BLaER1 treated with 17β-estradiol and CSF1 and Interleukin-3, amounts not matched to agents 10 nM and 100 nM (cell line): ENCODE results near the gene TDP1.

ENCODE experiments used
- H3K27ac ChIP-seq, 11 experiments: shearing (Covaris generic); formaldehyde crosslinking; 2 replicates each; pipeline ENCODE4 v1.8.1; 2022
- H3K27me3 ChIP-seq, 11 experiments: shearing (Covaris generic); formaldehyde crosslinking; 2 replicates each; pipeline ENCODE4 v1.8.1; 2022
- H3K36me3 ChIP-seq, 11 experiments: shearing (Covaris generic); formaldehyde crosslinking; 2 replicates each; pipeline ENCODE4 v1.8.1; 2022
- H3K4me1 ChIP-seq, 10 experiments: shearing (Covaris generic); formaldehyde crosslinking; 2 replicates each; pipeline ENCODE4 v1.8.1; 2022
- H3K4me2 ChIP-seq, 11 experiments: shearing (Covaris generic); formaldehyde crosslinking; 2 replicates each; pipeline ENCODE4 v1.8.1; 2022
- H3K4me3 ChIP-seq, 10 experiments: shearing (Covaris generic); formaldehyde crosslinking; 2 replicates each; pipeline ENCODE4 v1.8.1; 2022
- H3K9ac ChIP-seq, 11 experiments: shearing (Covaris generic); formaldehyde crosslinking; 2 replicates each; pipeline ENCODE4 v1.8.1; 2022
- H3K9me3 ChIP-seq, 11 experiments: shearing (Covaris generic); formaldehyde crosslinking; replicated peaks in 1 of 11; 2 replicates each; pipeline ENCODE4 v1.8.1; 2022
- H4K20me1 ChIP-seq, 11 experiments: shearing (Covaris generic); formaldehyde crosslinking; 2 replicates each; pipeline ENCODE4 v1.8.1; 2022
- Cebpa-rat ChIP-seq, 11 experiments: shearing (Covaris generic); IDR thresholded peaks; 2 replicates each; pipeline ENCODE4 v1.8.1; 2022

Gene TDP1

DNA sequence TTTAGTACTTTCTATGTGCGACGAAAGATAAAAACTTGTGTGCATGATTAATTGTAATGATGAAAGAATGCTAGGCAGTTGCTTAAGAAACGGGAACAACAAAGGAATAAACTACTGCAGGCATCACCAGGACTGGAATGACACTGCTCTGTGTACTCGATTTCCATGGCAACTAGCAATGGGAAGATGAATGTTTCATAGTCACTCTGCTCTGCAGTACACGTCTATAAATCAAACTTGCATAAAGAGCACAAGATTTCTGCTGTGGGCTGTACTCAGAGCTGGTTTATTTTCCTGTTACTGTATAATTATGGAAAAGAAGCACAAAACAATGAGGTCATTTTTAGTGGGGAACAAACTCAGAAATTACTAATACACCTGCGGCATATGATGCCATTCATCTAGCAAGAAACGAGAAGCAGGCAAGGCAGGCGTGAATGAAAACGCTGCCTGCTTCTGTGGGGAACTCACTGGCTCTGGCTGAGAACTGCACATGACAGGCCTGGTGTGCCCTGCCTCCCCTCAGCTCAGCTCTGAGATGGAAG is 43.0 kb upstream of the TDP1 start:
- Histone ChIP-seq H3K9ac (no peak overlapping the region; a peak in 1 of 22 replicates), H3K4me1 (peaks cover 0 to 12% (median 0%) of the 10 kb centered on the region in 10 experiments; a peak in 4 of 20 replicates), H4K20me1 (no peaks in the 10 kb centered on the region), H3K36me3 (no peaks in the 10 kb centered on the region), H3K4me3 (no peak overlapping the region), H3K27ac (peak overlapping the region in 2 of 11 experiments; percentile 23 to 61; a peak in 3 of 22 replicates), H3K27me3 (no peaks in the 10 kb centered on the region), H3K9me3 (no peaks in the 10 kb centered on the region), H3K4me2 (no peak overlapping the region)
- no peak; a peak in 1 of 22 replicates for TF ChIP-seq Cebpa-rat (IDR thresholded peaks at IDR 0.05)

DNA sequence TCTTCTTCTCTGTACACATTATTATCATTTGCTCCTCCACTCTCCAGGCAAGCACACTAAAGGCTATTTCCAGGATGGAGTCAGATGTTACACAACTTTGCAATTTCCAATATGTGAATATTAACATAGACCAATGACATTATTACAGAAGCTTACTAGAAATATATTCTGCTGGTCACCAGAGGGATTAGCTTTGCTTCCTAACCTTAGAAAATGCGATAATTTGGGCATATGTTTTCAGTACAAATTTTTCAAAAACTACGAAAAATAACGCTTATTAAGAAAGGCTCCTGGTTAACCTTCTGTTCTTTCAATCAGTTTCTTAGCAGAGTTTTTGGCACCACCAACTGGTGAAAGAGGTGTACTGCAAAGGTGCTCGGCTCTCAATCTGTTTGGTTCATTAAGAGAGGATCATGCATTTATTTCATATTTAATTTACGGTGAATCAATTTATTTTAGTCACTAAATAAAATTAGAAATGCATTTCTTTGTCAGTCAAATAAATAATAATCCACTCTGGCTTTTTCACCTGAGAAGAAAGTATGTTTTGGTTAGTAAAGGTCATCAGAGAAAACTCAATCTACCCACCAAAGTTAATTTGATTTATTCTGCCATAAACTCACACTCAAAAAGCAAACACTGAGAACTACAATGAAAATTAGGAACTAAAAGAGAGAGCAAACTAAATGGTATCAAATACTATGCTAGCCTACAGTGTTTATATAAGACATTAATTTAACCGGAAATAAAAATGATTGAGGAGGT is 40.4 kb upstream of the TDP1 start:
- Histone ChIP-seq H3K9ac (no peak overlapping the region), H3K9me3 (no peaks in the 10 kb centered on the region), H3K27ac (no peak overlapping the region), H3K27me3 (no peaks in the 10 kb centered on the region), H3K4me3 (no peak overlapping the region), H3K4me2 (peak overlapping the region in 2 of 11 experiments; percentile 10 to 39; a peak in 2 of 22 replicates), H3K4me1 (peaks cover 0 to 7% (median 0%) of the 10 kb centered on the region in 10 experiments; a peak in 3 of 20 replicates), H3K36me3 (no peaks in the 10 kb centered on the region), H4K20me1 (no peaks in the 10 kb centered on the region)
- TF ChIP-seq Cebpa-rat (IDR thresholded peaks at IDR 0.05): no peak

DNA sequence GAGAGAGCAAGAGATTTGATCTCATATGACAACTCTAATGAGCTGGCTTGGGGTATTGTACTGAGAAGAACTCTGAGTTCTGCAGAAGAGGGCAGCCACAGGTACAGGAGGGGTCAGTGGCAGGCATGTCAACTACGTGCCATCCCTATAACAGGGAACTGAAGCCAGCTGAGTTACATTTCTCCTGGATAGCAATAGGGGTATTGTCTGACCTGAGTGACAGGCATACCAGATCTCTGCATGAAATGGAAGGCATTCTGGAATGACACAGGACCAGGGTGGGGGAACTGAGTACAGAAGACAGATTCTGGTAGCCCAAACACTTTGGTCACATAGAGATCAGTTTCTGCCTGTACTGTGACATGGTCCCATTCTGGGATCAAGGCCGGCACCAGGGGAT is 37.0 kb upstream of the TDP1 start:
- Histone ChIP-seq H3K9me3 (no peaks in the 10 kb centered on the region), H3K4me3 (no peak overlapping the region), H3K4me2 (no peak overlapping the region), H3K36me3 (no peaks in the 10 kb centered on the region; a peak in 1 of 22 replicates), H3K27ac (no peak overlapping the region), H4K20me1 (no peaks in the 10 kb centered on the region), H3K4me1 (0 out of 20 replicates have a peak, but pooled peaks cover 0 to 6% (median 0%) of the 10 kb centered on the region in 10 experiments), H3K9ac (no peak overlapping the region), H3K27me3 (no peaks in the 10 kb centered on the region)
- no peak for TF ChIP-seq Cebpa-rat (IDR thresholded peaks at IDR 0.05)

DNA sequence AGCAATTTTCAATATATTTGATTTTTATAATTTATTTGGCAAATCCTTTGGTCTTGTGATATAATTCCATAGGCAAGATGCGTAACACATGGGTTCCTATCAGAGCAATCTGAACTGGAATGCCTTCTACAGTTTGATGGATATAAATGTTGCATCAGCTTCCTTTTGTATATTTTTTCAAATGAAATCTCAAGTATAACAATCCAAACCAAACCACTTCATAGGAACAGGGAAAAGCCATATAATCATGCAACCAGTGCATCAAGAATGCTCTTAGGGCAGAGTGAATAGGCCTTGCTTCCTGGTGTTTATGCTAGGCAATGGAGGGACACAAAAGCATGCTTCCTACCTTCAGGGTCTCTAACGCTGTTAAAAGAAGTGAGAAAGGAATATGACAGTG is 35.7 kb upstream of the TDP1 start:
- Histone ChIP-seq H4K20me1 (no peaks in the 10 kb centered on the region), H3K9me3 (no peaks in the 10 kb centered on the region), H3K4me2 (no peak overlapping the region), H3K27me3 (no peaks in the 10 kb centered on the region), H3K9ac (no peak overlapping the region), H3K27ac (no peak overlapping the region), H3K4me1 (0 out of 20 replicates have a peak, but pooled peaks cover 0 to 6% (median 0%) of the 10 kb centered on the region in 10 experiments), H3K36me3 (peaks cover 0 to 5% (median 0%) of the 10 kb centered on the region in 11 experiments; a peak in 3 of 22 replicates), H3K4me3 (no peak overlapping the region)
- TF ChIP-seq Cebpa-rat (IDR thresholded peaks at IDR 0.05): no peak

DNA sequence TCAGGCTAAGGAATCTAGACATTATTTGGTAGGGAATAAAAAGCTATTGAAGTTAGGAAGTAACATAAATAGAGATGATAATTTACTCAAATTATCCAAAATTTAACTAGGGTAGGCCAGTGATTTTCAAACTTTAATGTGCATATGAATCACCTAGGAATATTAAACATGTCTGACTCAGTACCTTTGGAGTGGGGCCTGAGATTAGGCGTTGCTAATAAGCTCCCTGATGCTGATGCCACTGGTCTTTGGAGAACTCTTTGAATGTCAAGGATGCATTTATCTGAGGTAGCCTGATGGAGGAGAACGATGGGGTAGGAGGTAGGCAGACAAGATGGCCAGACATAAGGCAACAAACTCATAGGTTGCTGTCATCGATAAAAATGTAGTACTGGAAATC is 34.4 kb upstream of the TDP1 start:
- no peak overlapping the region for H3K4me3 ChIP-seq
- no peak overlapping the region for H3K4me2 ChIP-seq
- H3K27me3 ChIP-seq: no peaks in the 10 kb centered on the region
- H3K4me1 ChIP-seq: 0 out of 20 replicates have a peak, but pooled peaks cover 0 to 6% (median 0%) of the 10 kb centered on the region in 10 experiments
- no peaks in the 10 kb centered on the region for H4K20me1 ChIP-seq
- TF ChIP-seq Cebpa-rat (IDR thresholded peaks at IDR 0.05): no peak
- no peak overlapping the region for H3K9ac ChIP-seq
- H3K36me3 ChIP-seq: peaks cover 0 to 5% (median 0%) of the 10 kb centered on the region in 11 experiments; a peak in 3 of 22 replicates
- no peak overlapping the region for H3K27ac ChIP-seq
- H3K9me3 ChIP-seq: no peaks in the 10 kb centered on the region

DNA sequence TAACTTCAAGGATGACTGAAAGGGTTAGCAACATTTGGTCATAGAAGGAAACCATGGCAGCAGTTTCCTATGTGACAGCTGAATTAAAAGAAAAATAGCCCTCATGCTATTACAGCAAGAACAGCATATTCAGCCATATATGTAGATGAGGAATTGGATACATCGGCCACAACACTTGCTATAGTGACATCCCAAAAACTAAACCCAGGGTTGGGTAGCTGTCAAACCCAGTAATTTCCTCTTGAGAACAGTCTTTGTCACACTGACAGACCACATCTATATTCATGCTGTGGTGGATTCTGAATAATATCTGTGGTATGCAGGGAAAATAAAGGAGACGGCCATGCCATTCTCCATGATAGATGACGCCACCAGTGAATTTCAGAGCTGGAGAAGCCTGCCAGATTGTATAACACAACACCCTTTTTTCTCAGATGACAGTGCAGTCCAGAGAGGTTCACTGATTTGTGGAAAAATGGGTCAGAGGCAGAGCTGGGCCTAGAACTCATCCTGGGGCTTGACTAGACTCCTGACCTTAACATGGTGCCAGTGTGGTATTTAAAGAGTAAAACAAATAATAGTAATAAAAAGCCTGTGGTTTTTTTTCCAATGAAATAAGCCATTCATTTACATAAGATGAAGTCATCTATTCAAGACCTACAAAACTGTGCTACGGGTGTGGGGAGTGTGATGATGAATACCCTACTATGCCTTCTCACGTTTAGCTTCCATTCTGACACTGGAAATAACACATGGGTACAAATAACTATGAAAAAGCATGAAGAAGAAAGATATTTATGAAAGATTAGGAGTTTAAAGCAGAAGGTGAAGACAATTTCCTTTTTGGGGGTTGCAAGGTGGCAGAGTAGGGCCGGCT is 33.5 kb upstream of the TDP1 start:
- Histone ChIP-seq H3K9ac (no peak overlapping the region), H3K27ac (no peak overlapping the region)

DNA sequence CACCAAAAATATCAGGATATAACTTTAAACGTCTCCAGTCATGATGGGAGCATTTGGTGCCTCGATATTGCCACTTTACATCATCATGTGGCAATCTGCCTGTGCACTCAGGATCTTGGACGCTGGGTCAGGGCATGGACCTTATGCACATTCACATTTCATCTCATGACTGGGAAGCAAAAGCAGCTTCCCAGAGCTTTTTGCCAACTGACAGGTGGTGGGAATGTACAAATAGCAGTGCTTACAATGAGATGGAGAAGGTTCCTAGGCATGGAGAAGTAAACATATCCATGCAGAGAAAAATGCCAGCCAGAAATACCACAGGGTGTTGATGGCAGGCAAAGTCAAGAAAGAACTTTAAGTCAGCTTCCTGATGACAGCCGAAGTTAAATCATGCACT is 31.5 kb upstream of the TDP1 start:
- no peak overlapping the region for H3K4me3 ChIP-seq
- no peaks in the 10 kb centered on the region for H4K20me1 ChIP-seq
- no peaks in the 10 kb centered on the region for H3K27me3 ChIP-seq
- no peak overlapping the region for H3K4me2 ChIP-seq
- peaks cover 0 to 9% (median 0%) of the 10 kb centered on the region in 11 experiments; a peak in 4 of 22 replicates for H3K36me3 ChIP-seq
- peaks cover 0 to 16% (median 2%) of the 10 kb centered on the region in 10 experiments; a peak in 5 of 20 replicates for H3K4me1 ChIP-seq
- H3K27ac ChIP-seq: no peak overlapping the region
- no peaks in the 10 kb centered on the region for H3K9me3 ChIP-seq
- H3K9ac ChIP-seq: no peak overlapping the region
- no peak for TF ChIP-seq Cebpa-rat (IDR thresholded peaks at IDR 0.05)

More for the DNA sequence above, 33.5 kb upstream of the TDP1 start:
- Histone ChIP-seq H3K27me3 (no peaks in the 10 kb centered on the region), H4K20me1 (no peaks in the 10 kb centered on the region), H3K9me3 (no peaks in the 10 kb centered on the region), H3K4me1 (peaks cover 0 to 9% (median 2%) of the 10 kb centered on the region in 10 experiments; a peak in 5 of 20 replicates), H3K4me2 (no peak overlapping the region; a peak in 1 of 22 replicates), H3K36me3 (peaks cover 0 to 5% (median 0%) of the 10 kb centered on the region in 11 experiments; a peak in 3 of 22 replicates), H3K4me3 (no peak overlapping the region)
- no peak for TF ChIP-seq Cebpa-rat (IDR thresholded peaks at IDR 0.05)

DNA sequence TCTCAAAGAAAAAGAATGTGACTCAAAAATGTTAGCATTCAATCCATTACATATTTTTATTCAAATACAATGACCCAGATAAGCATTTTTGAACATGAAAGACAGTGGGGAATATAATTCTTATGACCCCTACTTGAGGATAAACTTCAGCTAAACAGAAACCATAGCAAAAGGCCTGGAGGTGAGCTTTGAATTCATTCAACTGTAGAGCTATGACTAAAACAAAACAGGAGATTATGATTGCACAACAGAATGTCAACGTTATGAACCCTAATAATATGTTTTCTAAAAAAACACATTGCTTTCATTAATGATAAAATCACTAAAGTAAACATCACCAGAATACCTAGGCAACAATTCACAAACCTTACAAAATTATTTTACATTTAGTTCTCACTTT is 29.0 kb upstream of the TDP1 start:
- no peak overlapping the region for H3K4me3 ChIP-seq
- H3K4me1 ChIP-seq: peaks cover 0 to 16% (median 2%) of the 10 kb centered on the region in 10 experiments; a peak in 5 of 20 replicates
- H3K36me3 ChIP-seq: peaks cover 0 to 21% (median 11%) of the 10 kb centered on the region in 11 experiments; a peak in 15 of 22 replicates
- no peaks in the 10 kb centered on the region for H3K27me3 ChIP-seq
- no peaks in the 10 kb centered on the region for H4K20me1 ChIP-seq
- no peak overlapping the region for H3K27ac ChIP-seq
- H3K9ac ChIP-seq: no peak overlapping the region
- 0 out of 22 replicates have a peak, but pooled peaks of 1 of the 11 experiments have one; percentile 14 for TF ChIP-seq Cebpa-rat (IDR thresholded peaks at IDR 0.05)
- peak overlapping the region in 1 of 11 experiments; percentile 35; a peak in 2 of 22 replicates for H3K4me2 ChIP-seq
- no peaks in the 10 kb centered on the region for H3K9me3 ChIP-seq
